ENCODE measurements around the gene MISP3.

MISP3 gene

GRCh38 chr19:14089662-14090508 is 17.3 kb downstream of the MISP3 start:
- peak; percentile 71 for DNase-seq (ENCODE audit: low read depth)
- peak overlapping the region; percentile 53 for H3K4me3 ChIP-seq (ENCODE audit: low read depth, low read length)
- TF ChIP-seq MYC (IDR thresholded peaks at IDR 0.05; ENCODE audit: low read depth, low read length): no peak
- TF ChIP-seq MAX (IDR thresholded peaks at IDR 0.05; ENCODE audit: low read depth, low read length): no peak
- no peak for TF ChIP-seq CTCF (IDR thresholded peaks at IDR 0.05; ENCODE audit: low read depth, low read length)
- TF ChIP-seq POLR2A (IDR thresholded peaks at IDR 0.05; ENCODE audit: extremely low read depth, insufficient read length): no peak

- no peak for TF ChIP-seq MAX (IDR thresholded peaks at IDR 0.05; ENCODE audit: low read depth, low read length)
- TF ChIP-seq CTCF (IDR thresholded peaks at IDR 0.05; ENCODE audit: low read depth, low read length): no peak
- no peak for TF ChIP-seq POLR2A (IDR thresholded peaks at IDR 0.05; ENCODE audit: extremely low read depth, insufficient read length)
- TF ChIP-seq MYC (IDR thresholded peaks at IDR 0.05; ENCODE audit: low read depth, low read length): no peak
- H3K4me3 ChIP-seq (ENCODE audit: low read depth, low read length): peak within 1 kb of the TSS; percentile 75
- DNase-seq (ENCODE audit: low read depth): peak; percentile 94
Measured at GRCh38 chr19:14090509-14091080, 18.0 kb downstream of the MISP3 start, which contains the start of gene SAMD1. SAMD1 (minus strand) TSS chr19:14090751.

GRCh38 chr19:14091081-14091812 is 18.7 kb downstream of the MISP3 start:
- no peak for TF ChIP-seq MYC (IDR thresholded peaks at IDR 0.05; ENCODE audit: low read depth, low read length)
- peak; percentile 2 for TF ChIP-seq CTCF (IDR thresholded peaks at IDR 0.05; ENCODE audit: low read depth, low read length)
- TF ChIP-seq POLR2A (IDR thresholded peaks at IDR 0.05; ENCODE audit: extremely low read depth, insufficient read length): peak; percentile 71
- no peak for TF ChIP-seq MAX (IDR thresholded peaks at IDR 0.05; ENCODE audit: low read depth, low read length)
- DNase-seq (ENCODE audit: low read depth): peak; percentile 85
- peak overlapping the region; percentile 75 for H3K4me3 ChIP-seq (ENCODE audit: low read depth, low read length)

GRCh38 chr19:14091813-14092462 is 19.4 kb downstream of the MISP3 start:
- TF ChIP-seq MAX (IDR thresholded peaks at IDR 0.05; ENCODE audit: low read depth, low read length) (no peak), CTCF (IDR thresholded peaks at IDR 0.05; ENCODE audit: low read depth, low read length) (peak; percentile 6)
- DNase-seq (ENCODE audit: low read depth): peak; percentile 77
- peak overlapping the region; percentile 75 for H3K4me3 ChIP-seq (ENCODE audit: low read depth, low read length)

GRCh38 chr19:14093117-14093823 is 20.7 kb downstream of the MISP3 start:
- TF ChIP-seq MAX (IDR thresholded peaks at IDR 0.05; ENCODE audit: low read depth, low read length) (no peak), POLR2A (IDR thresholded peaks at IDR 0.05; ENCODE audit: extremely low read depth, insufficient read length) (no peak), CTCF (IDR thresholded peaks at IDR 0.05; ENCODE audit: low read depth, low read length) (no peak), MYC (IDR thresholded peaks at IDR 0.05; ENCODE audit: low read depth, low read length) (no peak)
- DNase-seq (ENCODE audit: low read depth): no peak
- no peak overlapping the region for H3K4me3 ChIP-seq (ENCODE audit: low read depth, low read length)
